GM19193 (cell line): ENCODE measurements around the gene MNAT1.

Experiments
- POLR2A ChIP-seq: IDR thresholded peaks from 4 replicates; pipeline ENCODE4 v1.6.1; 2011; ENCODE audit not compliant: insufficient read depth, insufficient read length; ENCODE audit errors: extremely low read depth

MNAT1 gene

DNA sequence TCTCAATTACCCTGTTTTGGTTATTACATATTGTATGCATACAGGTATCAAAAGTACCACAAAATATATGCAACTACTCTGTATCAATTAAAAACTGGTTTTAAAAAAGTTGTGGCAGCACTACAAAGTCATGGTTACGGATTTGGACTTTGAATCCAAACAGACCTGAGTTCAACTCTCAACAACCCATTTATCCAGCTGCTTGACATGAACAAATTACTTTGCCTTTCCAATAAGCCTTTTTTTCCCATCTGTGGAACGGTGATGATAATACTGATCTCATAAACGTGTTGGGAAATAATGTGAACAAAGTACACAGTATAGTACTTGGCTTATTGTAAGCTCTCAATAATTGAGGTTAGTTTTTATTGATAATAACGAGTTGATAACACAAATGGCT is 85.0 kb downstream of the MNAT1 start:
- no peak for TF ChIP-seq POLR2A

DNA sequence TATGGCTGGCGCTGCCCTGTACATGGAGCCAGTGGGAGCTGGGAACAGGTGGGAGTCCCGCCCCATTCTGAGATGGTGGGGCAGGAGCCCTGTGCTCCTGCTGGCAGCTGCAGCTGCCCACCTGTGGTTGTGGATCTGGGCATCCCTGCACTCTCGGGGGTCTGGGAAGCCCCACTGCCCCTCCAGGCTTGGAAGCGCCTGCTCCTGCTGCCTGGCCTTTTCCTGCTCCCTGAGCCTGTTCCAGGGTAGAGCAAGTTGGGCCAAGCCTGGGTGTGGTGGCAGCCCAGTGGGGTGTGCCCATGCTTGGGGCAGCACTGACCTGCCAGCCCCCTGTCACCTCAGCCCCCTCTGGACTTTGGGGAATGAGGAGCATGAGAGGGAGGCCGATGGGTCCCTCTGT is 104.0 kb downstream of the MNAT1 start:
- no peak for TF ChIP-seq POLR2A

GRCh38 chr14:60839057-60839456 is 104.5 kb downstream of the MNAT1 start:
- no peak for TF ChIP-seq POLR2A

DNA sequence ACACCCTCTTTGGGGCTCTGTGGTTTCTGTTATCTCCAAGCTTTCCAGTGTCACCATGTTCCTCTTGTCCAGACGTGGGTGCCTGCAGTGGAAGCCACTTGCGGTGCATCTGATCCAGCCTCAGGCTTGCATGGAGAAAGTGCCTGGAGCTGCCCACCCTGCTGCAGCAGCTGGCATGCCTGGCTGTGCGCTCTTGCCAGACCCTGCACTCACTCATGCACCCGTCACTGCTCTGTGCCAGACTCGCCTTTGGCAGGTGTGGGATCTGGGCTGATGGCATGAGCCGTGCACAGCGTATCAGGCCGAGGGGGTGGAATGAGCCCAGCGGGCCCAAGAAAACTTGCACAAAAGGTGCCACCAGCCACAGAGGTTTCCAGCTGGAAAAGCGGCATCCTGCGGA is 105.1 kb downstream of the MNAT1 start:
- TF ChIP-seq POLR2A: no peak

DNA sequence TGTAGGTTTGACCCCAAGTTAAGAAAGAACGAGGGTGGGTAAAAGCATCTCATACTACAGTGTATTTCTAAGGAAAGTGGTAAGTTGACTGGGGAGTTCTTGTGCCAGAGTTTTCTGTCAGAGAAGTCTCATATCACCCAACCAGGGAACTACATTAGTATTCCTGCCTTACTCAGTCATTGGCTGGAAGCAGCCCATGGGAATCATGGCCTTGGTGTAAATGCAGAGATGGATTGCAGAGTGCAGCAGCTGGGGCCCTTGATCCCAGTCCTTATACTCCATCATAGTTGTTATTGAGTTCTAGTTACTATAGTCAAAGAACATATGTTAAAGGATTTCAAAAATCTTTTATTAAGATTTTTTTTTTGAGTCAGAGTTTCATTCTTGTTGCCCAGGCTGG is 105.8 kb downstream of the MNAT1 start:
- no peak for TF ChIP-seq POLR2A

DNA sequence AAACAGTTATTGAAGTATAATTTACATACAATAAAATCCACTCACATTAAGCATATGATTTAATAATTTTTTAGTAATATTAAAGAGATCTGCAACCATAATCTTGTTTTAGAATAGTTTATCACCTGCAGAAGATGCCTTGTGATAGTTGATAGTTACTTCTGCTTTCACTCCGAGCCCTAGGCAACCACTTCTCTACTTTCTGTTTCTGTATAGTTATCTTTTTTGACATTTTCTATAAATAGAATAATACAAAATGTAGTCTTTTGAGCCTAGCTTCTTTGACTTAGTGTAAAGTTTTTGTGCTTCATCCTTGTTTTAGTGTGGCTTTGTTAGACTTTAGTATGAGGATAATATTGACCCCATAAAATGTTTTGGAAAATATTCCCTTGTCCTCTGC is 111.0 kb downstream of the MNAT1 start:
- no peak for TF ChIP-seq POLR2A

DNA sequence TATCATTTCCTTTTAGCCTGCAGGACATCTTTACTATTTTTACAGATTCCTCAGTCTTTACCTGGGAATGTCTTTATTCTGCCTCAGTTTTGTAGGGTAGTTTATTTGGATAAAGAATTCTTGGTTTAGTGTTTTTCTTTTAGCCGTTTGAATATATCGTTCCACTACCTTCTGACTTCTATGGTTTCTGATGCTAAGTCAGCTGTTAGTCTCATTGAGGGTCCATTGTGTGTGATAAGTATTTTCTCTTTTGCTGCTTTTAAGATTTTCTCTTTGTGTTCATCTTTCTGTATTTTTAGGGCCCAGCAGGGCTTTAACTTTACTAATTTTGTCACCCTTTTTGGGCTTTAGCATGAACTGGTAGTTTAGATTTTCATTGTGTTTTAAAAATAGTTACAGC is 113.5 kb downstream of the MNAT1 start:
- TF ChIP-seq POLR2A: no peak

DNA sequence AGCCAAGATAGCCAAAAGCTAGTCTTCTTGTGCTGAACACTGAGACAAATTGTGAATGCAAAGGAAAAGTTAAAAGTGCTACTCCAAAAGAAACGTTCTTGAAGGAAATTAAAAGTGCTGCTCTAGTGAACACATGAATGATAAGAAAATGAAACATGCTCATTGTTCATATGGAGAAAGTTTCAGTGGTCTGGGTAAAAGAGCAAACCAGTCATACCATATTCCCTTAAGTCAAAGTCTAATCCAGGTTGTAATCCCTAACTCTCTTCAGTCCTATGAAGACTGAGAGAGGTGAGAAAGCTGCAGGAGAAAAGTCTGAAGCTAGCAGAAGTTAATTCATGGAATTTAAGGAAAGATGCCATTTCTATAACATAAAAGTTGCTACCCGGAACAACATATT is 121.5 kb downstream of the MNAT1 start:
- no peak for TF ChIP-seq POLR2A

GRCh38 chr14:60859525-60859924 is 125.0 kb downstream of the MNAT1 start:
- no peak for TF ChIP-seq POLR2A

DNA sequence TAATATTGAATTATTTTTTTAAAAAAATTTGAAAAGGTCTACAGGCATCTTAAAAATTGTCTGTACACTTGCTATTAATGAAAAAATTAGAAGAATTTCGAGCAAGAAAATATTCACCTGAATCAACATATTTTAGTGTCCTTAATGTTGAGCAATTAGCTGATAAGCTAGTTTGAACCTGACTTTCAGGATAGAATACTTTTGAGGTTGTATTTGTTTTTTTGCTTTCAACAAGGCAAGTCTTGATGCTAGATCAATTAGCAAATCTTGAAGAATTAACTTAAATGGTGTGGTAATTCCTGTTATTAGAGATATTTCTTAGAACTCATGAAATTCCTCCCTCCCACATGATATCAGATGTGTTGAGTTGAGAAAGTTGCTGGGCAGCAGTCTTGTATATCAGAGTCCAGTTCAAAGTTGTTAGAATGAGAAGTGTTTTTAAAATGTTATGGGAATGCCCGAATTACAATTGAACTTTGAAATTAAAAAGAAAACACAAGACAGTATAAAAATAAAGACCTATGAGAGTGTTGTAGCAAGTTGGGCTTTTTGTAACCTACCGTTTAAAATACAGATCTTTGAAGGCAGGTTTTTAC is 127.1 kb downstream of the MNAT1 start:
- TF ChIP-seq POLR2A: no peak

- TF ChIP-seq POLR2A: no peak
These were observed 127.7 kb downstream of the MNAT1 start for GRCh38 chr14:60862283-60862682.

DNA sequence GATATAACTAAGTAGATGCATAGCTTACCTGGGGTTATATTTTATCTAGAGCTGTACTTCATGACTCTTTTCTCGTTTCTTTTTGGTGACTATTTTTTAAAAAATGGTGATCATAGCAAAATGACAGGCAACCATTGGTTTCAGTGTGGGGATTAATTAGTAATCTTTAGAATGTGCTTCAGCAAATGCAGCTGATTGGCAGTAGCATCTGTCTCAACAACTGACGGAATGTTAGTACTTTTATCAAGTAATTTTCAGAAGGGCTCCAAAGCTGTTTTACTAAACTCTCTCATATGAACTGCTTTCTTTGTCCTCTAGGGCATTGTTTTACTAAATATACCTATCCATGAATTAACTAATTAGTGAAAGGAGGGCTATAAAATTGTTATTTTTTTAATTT is 128.7 kb downstream of the MNAT1 start:
- no peak for TF ChIP-seq POLR2A

DNA sequence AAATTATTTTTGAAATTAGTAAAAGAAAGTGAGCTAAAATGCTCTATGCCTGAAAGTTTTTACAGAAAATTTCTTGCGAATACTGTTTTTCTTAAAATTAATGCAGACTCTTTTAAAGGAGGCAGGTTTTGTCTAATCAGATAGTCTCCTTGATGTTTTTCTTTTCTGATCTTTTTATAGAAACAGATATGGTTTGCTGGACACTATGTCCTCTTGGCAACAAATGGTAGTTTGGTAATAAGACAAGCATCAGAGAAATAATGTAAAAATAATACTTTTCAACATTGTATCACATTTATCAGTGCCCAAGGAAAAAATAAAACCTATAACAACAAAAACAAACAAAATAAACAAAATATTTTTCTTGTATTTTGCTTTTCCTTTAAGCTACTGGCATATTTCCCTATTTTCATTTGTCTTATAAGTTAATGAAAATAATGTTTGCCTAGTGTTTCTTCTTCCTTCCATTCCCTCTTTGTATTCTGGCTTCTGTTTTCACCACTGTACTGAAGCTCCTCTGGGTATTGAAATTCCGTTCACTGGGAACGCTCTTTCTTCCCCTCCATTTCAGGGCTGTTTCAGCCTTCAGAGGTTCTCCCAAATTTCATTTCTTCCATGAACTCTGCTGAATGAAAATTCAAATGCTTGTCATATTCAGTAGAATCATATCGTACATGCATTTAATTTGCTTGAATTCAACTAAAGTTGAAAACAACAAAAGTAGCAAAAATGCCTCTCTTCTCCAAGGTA is 131.0 kb downstream of the MNAT1 start:
- no peak for TF ChIP-seq POLR2A

GRCh38 chr14:60867503-60868172 is 133.1 kb downstream of the MNAT1 start:
- no peak for TF ChIP-seq POLR2A

DNA sequence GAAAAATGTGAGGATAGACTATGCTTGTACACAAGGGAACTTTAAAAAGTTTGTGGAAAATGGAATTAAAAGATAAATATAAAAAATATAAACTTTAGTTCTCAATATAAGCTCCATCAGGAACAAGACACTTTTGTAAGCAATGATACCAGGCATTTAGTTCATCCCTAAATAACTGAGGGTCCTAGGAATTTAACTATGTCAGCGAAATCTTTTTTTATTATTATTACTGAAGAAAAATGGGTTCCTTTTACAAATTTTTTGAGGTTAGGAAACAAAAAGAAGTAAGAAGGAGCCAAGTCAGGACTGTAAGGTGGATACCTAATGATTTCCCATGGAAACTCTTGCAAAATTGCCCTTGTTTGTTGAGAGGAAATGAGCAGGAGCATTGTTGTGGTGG is 143.6 kb downstream of the MNAT1 start:
- TF ChIP-seq POLR2A: no peak

DNA sequence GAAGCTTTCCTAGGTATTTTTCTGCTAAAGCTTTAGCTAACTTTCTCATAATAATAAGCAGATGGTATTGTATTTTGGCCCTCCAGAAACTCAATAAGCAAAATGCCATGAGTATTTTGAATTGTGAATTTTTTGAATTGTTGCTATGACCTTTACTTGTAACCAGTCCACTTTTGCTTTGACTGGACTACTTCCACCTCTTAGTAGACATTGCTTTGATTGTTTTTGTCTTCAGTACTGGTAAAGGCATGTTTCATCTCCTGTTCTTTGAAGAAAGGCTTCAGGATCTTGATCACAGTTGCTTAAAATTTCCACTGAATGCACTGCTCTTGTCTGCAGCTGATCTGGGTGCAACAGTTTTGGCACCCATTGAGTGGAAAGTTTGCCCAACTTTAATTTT is 144.0 kb downstream of the MNAT1 start:
- no peak for TF ChIP-seq POLR2A
